Measurements from ENCODE around the gene EFCAB6.

GRCh38 chr22:43634316-43634715, 177.8 kb downstream of the EFCAB6 start:
- TF ChIP-seq POLR2A (IDR thresholded peaks at IDR 0.05; ENCODE audit: low read length), result no peak
- no peak for TF ChIP-seq GATA1 (IDR thresholded peaks at IDR 0.05; ENCODE audit: low read depth, low read length)

All from erythroblast (primary cell).